AG04450 (cell line): ENCODE data around the gene HK3. TPM values are rescaled to one million over a fixed set of nuclear protein-coding genes. Genes with fewer than 3 reads are reported as not detected.
A peak's percentile ranks its signal among the peaks of the same experiment; 100 is the strongest.

Experiments used
- CTCF ChIA-PET: fragments of 300-600, 350-600 bp; formaldehyde crosslinking; extraction: SDS; loops from one replicate; lab custom pipeline; 2022; ENCODE audit warnings: antibody characterized with exemption, inconsistent platforms; lab: Charles Lee
- POLR2A ChIA-PET: fragments of 350-600 bp; formaldehyde crosslinking; extraction: SDS; loops from one replicate; lab custom pipeline; 2021; ENCODE audit warnings: antibody characterized with exemption, inconsistent platforms; lab: Yijun Ruan, JAX
- DNase-seq: peaks from one replicate; pipeline ENCODE4 v3.0.0-alpha.2; 2011; ENCODE audit warnings: low read depth, low spot score
- H3K27ac ChIP-seq: one replicate; pipeline ENCODE4 v1.5.1; 2012; ENCODE audit warnings: low read depth, low read length, control low read depth
- H3K27me3 ChIP-seq: one replicate; pipeline ENCODE4 v1.6.0; 2012; ENCODE audit warnings: low read length; ENCODE audit not compliant: control insufficient read depth, insufficient read depth
- H3K4me3 ChIP-seq: 2 replicates; pipeline ENCODE4 v1.5.1; 2011; ENCODE audit warnings: mild to moderate bottlenecking, low read depth, low read length, control low read depth
- H3K9me3 ChIP-seq: 2 replicates; pipeline ENCODE4 v1.5.1; 2012; ENCODE audit warnings: low read length; ENCODE audit not compliant: control insufficient read depth, insufficient read depth
- CTCF ChIP-seq: IDR thresholded peaks from 2 replicates; pipeline ENCODE4 v1.5.1; 2011; ENCODE audit warnings: low read depth, low read length, control low read depth, inconsistent platforms
- polyA plus RNA-seq: library from polyadenylated mRNA; depleted of rRNA; stranded (reverse); fragments of >200 nt; gene quantifications from 2 replicates; pipeline ENCODE4 v1.2.3, GENCODE V29; 2011

The HK3 gene
- polyA plus RNA-seq, 1 experiment = not detected

GRCh38 chr5:176844281-176844680, 54.9 kb downstream of the HK3 start:
- H3K9me3 ChIP-seq = no peaks in the 10 kb centered on the region; the same call in 1 of the 2 replicates
- peaks cover 37% of the 10 kb centered on the region for H3K27me3 ChIP-seq
- DNase-seq = no peak
- ChIA-PET CTCF (interaction anchor here (0.5 kb wide), 1 partner anchor 183 kb away, joined by 3 read pairs; no protein-coding TSS in a partner anchor), POLR2A (no interaction called here)
- H3K4me3 ChIP-seq = no peak overlapping the region
- no peak for TF ChIP-seq CTCF
- H3K27ac ChIP-seq = no peak overlapping the region

GRCh38 chr5:176843673-176844072, 55.5 kb downstream of the HK3 start:
- H3K27me3 ChIP-seq = peaks cover 37% of the 10 kb centered on the region
- ChIA-PET POLR2A (no interaction called here), CTCF (interaction anchor here (0.5 kb wide), 1 partner anchor 183 kb away, joined by 3 read pairs; no protein-coding TSS in a partner anchor)
- DNase-seq = no peak
- H3K4me3 ChIP-seq = no peak overlapping the region
- no peak for TF ChIP-seq CTCF
- no peak overlapping the region for H3K27ac ChIP-seq
- no peaks in the 10 kb centered on the region; the same call in 1 of the 2 replicates for H3K9me3 ChIP-seq

GRCh38 chr5:176837707-176838115, 61.4 kb downstream of the HK3 start:
- Histone ChIP-seq H3K27me3 (peaks cover 11% of the 10 kb centered on the region), H3K27ac (no peak overlapping the region), H3K9me3 (no peaks in the 10 kb centered on the region; the same call in 1 of the 2 replicates), H3K4me3 (no peak overlapping the region)
- POLR2A ChIA-PET = interaction anchor here (0.6 kb wide), 1 partner anchor 426 kb away, joined by 3 read pairs; no protein-coding TSS in a partner anchor
- CTCF ChIA-PET = interaction anchor here (2.8 kb wide), 1 partner anchor 177 kb away, joined by 9 read pairs; no protein-coding TSS in a partner anchor
- no peak for TF ChIP-seq CTCF
- DNase-seq = peak; percentile 53

- TF ChIP-seq CTCF = no peak
- POLR2A ChIA-PET = interaction anchor here (0.6 kb wide), 1 partner anchor 427 kb away, joined by 3 read pairs; no protein-coding TSS in a partner anchor
- no peak for DNase-seq
- Histone ChIP-seq H3K27me3 (peaks cover 11% of the 10 kb centered on the region), H3K9me3 (no peaks in the 10 kb centered on the region; the same call in 1 of the 2 replicates), H3K27ac (no peak overlapping the region), H3K4me3 (no peak overlapping the region)
- CTCF ChIA-PET = interaction anchor here (2.8 kb wide), 1 partner anchor 176 kb away, joined by 9 read pairs; no protein-coding TSS in a partner anchor
Observed at GRCh38 chr5:176836811-176837706, 62.1 kb downstream of the HK3 start.

- no peak for TF ChIP-seq CTCF
- CTCF ChIA-PET = interaction anchor here (0.8 kb wide), 1 partner anchor 175 kb away, joined by 4 read pairs; no protein-coding TSS in a partner anchor
Observed at GRCh38 chr5:176835918-176836317, 63.2 kb downstream of the HK3 start.

More at GRCh38 chr5:176835918-176836317, 63.2 kb downstream of the HK3 start:
- Histone ChIP-seq H3K4me3 (no peak overlapping the region), H3K27ac (no peak overlapping the region), H3K27me3 (peaks cover 10% of the 10 kb centered on the region), H3K9me3 (no peaks in the 10 kb centered on the region; the same call in 1 of the 2 replicates)
- no peak for DNase-seq
- POLR2A ChIA-PET = no interaction called here
